Right renal pelvis (tissue), 4 donors: ENCODE data around the gene INPP5J. TPM values are rescaled to one million over a fixed set of nuclear protein-coding genes. Genes with fewer than 3 reads are reported as not detected.

ENCODE experiments used
- DNase-seq, 4 donors: peaks; one replicate each; pipeline ENCODE4 v3.0.0-alpha.2; 2013; ENCODE audit warnings: low read depth in 4 of 4, low spot score in 3 of 4, missing footprints in 1 of 4
- polyA plus RNA-seq, 4 donors: library from polyadenylated mRNA; unstranded; fragments of 120-200 nt; gene quantifications; one replicate each; pipeline ENCODE4 v1.2.1, GENCODE V29; 2013; ENCODE audit not compliant: insufficient read length in 4 of 4

INPP5J gene
- polyA plus RNA-seq, 4 donors = 4.3 to 4.6 (median 4.6) TPM

DNA sequence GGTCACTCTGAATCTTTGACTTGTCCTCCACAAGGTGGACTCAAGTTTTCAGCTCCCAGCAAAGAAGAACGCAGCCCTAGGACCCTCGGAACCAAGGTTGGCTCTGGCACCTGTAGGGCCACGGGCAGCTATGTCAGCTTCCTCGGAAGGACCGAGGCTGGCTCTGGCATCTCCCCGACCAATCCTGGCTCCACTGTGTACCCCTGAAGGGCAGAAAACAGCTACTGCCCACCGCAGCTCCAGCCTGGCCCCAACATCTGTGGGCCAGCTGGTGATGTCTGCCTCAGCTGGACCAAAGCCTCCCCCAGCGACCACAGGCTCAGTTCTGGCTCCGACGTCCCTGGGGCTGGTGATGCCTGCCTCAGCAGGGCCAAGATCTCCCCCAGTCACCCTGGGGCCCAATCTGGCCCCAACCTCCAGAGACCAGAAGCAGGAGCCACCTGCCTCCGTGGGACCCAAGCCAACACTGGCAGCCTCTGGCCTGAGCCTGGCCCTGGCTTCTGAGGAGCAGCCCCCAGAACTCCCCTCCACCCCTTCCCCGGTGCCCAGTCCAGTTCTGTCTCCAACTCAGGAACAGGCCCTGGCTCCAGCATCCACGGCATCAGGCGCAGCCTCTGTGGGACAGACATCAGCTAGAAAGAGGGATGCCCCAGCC is 2.2 kb downstream of the INPP5J start:
- no peak for DNase-seq

DNA sequence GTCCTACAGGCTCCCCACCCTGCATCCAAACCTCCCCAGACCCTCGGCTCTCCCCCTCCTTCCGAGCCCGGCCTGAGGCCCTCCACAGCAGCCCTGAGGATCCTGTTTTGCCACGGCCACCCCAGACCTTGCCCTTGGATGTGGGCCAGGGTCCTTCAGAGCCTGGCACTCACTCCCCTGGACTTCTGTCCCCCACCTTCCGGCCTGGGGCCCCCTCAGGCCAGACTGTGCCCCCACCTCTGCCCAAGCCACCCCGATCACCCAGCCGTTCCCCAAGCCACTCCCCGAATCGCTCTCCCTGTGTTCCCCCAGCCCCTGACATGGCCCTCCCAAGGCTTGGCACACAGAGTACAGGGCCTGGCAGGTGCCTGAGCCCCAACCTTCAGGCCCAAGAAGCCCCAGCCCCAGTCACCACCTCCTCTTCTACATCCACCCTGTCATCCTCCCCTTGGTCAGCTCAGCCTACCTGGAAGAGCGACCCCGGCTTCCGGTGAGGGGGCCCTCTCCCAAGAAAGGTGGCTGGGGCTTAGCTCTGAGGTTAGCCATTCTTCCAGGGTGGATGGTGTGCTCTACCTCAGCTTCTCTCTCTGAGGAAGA is 2.9 kb downstream of the INPP5J start:
- no peak for DNase-seq

DNA sequence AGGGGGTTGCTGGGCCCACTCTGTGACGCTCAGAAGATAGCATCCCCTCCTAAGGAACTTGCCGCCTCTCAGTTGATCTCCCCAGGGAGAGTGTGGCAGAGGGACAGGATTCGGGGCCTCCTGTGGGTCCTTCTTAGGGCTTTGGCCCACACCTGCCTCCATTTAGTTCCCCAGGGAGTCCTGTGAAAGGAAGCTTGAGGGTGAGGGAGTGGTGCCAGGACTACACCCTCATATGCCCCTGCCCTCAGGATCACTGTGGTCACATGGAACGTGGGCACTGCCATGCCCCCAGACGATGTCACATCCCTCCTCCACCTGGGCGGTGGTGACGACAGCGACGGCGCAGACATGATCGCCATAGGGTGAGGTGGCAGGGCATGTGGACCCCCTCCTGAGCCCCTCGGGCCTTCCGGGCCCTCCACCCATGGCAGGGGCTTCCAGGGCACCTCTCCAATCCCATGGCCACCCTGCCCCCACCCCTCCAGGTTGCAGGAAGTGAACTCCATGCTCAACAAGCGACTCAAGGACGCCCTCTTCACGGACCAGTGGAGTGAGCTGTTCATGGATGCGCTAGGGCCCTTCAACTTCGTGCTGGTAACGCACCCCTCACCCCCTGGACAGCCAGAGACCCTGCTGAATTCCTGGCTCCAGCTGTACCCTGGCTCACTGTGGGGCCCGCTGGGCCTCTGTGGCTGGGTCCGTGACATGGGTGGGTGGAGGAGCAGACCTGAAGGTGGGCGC is 3.5 kb downstream of the INPP5J start:
- DNase-seq = no peak

DNA sequence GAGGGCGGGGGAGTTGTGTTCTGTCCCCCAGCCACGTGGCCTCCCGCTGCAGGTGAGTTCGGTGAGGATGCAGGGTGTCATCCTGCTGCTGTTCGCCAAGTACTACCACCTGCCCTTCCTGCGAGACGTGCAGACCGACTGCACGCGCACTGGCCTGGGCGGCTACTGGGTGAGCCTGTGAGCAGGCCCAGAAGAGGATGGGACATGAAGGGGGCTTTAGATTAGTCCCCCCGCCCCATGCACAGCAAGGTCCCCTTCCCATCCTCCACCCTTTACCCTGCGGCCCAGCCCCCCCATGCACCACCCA is 4.1 kb downstream of the INPP5J start:
- DNase-seq = no peak

DNA sequence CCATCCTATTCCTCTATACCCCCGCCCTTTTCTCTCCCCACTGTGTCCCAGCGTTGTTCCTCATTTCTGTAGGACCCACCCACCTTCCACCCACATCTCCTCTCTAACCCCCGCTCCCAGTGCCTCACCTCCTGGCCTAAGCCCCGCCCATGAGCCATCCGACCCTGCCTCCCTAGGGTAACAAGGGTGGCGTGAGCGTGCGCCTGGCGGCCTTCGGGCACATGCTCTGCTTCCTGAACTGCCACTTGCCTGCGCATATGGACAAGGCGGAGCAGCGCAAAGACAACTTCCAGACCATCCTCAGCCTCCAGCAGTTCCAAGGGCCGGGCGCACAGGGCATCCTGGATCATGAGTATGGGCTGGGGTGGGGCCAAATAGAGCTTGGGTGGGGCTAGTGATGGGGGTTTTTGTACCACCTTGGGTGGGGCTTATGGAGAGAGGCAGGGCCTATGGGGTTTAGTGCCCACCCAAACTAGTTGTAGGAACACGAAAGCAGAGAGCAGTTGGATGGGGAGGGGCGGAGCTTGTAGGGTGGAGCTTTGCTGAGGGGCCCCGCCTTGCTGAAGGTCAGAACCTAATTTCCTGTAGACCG is 4.5 kb downstream of the INPP5J start:
- no peak for DNase-seq

DNA sequence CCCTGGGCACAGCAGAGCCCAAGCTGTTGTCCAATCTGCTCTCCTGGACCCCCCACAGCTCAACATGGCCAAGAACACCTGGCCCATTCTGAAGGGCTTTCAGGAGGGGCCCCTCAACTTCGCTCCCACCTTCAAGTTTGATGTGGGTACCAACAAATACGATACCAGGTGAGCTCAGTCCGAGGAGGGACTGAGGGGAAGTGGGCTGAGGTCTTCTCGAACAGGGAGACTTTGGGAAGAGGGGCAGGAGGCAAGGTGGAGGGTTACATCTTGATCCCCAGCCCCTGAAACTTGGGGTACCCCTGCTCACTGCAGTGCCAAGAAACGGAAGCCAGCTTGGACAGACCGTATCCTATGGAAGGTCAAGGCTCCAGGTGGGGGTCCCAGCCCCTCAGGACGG is 5.4 kb downstream of the INPP5J start:
- no peak for DNase-seq

DNA sequence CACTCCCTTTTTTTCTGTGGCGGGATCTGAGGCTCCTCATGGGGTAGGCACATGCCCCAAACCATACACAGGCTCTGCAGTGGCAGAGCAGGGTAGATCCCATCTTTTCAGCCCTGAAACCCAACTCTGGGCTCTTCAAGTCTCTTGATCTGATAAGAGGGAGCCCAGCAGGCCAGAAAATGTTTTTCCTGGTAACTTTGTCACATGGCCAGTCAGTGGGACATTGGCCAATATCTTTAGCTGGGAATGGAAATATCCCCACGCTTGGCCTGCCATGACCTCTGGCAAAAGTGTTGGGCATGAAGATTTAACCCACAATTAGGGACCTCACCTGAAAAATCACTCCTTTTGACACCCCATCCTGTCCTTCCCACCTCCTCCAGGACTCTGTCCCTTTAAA is 8.1 kb downstream of the INPP5J start:
- no peak for DNase-seq

DNA sequence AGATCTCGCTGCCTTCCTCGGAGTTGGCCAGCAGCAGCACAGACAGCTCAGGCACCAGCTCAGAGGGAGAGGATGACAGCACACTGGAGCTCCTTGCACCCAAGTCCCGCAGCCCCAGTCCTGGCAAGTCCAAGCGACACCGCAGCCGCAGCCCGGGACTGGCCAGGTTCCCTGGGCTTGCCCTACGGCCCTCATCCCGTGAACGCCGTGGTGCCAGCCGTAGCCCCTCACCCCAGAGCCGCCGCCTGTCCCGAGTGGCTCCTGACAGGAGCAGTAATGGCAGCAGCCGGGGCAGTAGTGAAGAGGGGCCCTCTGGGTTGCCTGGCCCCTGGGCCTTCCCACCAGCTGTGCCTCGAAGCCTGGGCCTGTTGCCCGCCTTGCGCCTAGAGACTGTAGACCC is 11.1 kb downstream of the INPP5J start:
- no peak for DNase-seq

DNA sequence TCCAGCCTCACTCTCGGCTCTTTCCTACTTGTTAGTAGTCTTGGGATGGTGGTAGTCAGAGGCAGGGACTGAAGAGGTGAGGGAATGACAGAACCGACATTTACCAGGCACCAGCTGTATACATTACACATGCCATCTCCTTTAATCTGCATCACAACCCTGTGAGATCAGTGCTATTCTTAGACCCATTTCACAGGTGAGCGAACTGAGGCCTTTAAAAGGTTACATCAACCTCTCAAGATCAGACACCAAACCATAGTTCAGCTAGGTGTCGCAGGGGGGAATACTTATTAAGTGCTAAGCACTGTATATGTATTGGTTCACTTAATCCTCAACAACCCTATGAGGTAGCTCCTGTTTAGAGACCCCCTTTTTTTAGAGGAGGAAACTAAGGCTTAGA is 11.9 kb downstream of the INPP5J start:
- no peak for DNase-seq

DNA sequence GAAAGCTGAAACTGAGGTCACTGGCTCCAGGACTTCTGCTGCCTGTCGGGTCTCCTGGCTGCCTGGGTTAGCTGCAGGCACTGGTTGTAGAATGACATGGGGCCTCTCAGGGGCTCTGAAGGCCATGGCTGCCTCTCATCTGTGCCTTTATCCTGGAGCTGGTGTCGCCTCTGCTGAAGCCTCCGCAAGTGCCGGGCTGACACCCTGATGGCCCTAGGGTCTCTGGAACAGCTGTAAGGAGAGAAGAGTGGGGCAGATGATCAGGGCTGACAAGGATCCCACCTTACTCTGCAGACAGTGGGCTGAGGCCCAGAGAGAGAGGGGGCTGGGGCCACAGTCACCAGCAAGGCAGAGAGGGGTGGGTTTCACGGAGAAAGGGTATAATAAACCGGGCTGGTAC is 12.9 kb downstream of the INPP5J start:
- DNase-seq = no peak

DNA sequence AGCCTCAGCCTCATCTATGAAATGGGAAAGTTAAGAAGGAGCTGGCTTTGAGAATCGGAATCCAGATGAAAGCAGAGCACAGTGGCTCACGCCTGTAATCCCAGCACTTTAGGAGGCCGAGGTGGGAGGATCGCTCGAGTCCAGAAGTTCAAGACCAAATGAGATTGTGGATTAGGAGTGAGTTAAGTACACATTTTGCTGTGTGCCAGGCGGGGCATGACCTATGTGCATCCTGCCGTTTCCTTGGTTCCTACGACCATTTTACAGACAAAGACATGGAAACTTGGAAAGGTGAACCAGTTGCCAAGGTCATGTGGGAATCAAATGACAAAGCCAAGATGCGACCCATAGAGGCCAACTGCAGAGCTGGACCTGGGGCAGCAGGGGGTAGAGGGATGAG is 13.4 kb downstream of the INPP5J start:
- no peak for DNase-seq

DNA sequence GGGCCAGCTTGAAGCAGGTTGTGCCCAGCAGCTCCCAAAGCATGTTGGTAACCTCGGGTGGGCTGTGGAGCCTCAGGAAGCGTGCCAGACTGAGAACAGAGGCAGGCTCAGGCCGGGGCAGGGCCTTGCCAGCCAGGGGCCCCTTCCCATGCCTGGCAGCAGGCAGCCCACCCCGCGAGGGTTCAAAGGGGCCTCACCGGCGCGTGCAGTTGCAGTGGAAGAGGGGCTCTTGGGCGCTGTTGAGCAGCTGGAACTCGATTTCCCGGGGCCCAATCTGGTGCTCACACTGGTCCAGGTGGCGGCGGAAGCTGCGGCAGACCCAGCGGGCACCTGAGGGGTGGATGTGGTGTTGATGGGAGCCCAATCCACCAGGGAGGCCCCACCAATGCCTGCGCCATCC is 13.9 kb downstream of the INPP5J start:
- no peak for DNase-seq

DNA sequence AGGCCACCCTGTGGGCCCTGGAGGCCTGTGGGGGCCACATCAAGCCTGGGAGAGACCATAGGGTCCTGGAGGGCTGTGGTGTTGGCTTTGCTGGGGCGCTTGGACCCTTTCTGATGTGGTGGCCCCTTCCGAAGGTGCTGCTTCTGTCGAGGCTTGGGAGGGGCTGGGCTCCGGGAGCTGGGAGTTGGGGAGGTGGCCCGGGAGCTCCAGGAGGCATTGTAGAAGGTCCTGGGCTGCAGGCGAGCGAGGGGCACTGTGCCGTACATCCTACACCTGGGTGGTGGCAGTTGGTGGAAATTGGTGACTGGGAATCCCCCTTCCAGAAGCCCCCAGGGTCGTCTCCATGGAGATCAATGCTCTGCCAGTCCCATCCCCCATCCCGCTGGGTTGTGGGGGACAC is 15.0 kb downstream of the INPP5J start:
- DNase-seq = no peak

DNA sequence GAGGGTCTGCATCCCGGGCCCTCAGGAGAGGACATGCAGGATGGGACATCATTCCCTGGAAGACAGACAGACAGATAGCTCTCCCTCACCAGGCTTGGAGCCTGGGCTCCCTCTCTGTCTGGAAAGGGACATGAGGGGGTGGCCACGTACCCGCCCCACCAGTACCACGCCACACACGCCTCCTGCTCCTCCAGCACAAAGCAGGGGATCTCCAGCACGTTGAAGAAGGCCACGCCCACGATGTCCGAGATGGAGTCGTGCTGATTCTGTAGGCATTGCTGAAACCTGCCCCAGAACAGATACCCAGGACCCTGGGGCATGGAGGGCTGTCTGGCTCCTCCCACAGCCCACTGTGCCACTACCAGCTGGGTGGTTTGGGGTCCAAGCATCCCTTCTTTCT is 15.4 kb downstream of the INPP5J start:
- no peak for DNase-seq

DNA sequence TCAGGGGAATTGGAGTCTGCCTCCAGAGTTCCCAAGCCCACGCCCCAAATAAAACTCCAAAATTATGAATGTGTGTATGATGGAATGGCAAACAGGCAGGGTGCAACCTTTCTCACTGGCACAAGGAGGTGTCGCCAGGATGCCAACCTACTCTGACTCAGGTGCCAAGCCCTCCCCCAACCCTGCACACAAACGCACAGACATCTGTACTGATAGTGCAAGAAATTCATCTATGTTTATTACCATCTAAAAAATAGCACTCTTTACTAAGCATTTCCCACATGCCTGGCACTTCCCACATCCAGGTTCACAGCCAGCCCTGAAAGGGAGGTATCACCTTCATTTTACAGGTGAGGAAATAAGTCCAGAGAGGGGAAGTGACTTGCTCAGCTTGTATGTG is 16.3 kb downstream of the INPP5J start:
- no peak for DNase-seq

DNA sequence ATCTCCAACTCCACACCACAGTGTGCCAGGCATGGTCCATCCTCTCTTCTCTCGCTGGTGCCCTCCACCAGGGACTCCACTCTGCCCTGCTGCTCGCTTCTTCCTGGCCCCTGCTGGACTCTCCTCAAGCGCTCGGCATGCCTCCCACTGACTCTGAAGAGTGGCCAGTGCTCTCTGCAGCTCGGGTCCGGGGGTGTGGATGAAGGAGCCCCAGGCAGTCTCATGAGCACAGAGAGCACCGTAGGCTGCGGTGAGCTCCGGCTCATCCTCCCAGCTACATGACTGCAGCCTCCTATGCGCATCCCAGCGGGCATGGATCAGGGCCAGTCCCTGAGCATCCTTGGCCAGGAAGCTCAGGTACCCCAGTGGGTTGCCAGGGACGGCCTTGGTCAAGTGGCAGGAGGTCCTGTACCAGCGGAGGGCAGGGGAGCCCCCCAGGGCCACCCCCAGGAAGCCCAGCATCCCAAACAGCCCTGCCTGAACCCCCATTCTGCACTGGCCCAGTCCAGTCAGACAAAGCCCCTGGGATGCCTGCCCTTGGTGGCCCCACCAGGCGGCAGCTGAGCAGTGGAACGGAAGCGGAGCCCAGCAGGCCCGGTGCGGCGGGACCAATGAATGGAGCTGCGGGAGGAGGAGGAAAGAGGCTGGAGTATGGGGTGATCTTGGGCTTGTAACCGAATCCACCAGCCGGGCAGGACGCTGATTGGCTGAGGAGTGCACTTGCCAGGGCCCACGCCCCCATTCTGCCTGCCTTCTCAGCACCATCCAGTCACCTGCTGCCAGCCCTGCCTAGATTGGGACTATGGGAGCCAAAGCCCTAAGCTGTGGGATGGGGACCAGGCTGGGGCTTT is 17.3 kb downstream of the INPP5J start, which contains the start of gene PLA2G3:
Gene PLA2G3 (minus strand): TSS at position 643 of the 851 bp plus-strand sequence. CDS start 154 bp downstream, at position 489.
- DNase-seq = no peak

DNA sequence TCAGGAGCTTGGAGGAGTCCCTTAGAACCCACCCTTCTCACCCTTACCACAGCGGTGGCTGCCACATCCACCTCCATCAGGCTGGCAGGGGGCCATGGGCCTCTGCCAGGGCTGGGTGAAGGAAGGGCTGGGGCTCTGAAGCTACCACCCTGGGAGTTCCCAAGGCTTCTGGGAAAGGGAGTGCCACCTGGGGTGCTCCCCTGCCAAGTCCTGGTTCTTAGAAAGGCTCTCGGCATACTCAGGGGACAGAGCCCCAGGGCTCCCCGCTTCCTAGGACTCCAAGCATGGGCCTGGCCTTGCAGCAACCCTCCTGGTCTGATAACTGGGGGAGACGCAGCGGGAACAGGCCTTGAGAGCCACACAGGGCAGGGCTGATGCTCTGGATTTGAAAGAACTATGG is 18.0 kb downstream of the INPP5J start:
- no peak for DNase-seq

DNA sequence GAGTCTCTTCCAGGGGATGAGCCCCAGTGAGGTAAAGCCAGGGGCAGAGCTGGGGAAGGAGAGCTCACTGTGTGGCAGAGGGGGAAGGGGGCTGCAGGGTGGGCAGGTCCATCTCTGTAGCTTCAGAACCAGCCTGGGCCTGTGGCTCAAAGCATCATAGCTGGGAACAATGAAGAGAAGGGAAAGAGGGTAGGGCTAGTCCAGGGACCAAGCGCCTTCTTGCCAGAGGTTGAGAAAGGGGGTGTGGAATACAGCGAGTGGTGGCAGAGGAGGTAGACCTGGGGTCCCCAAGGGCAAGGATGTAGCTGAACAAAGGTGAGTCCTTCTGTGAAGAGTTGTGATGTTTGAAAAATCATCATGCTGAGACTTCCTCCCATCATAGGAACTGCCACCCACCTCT is 18.8 kb downstream of the INPP5J start:
- no peak for DNase-seq

DNA sequence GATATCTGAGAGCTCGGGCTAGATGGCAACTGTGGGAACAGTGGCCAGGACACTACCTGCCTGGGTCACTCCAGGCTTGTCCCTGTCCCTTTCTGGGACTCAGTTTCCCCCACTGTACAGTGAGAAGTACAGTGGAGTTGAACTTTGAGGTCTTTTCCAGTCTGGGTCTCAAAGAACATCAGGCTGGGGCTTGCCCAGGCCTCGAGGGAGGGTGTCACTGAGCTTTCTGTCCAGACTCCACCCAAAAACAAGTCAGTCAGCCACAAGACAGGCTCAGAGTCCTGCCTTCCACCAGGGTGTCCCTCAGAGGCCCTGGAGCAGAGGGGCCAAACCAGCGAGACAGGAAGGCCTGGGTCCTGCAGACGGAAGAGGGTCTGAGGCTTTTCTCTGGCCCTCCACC is 19.5 kb downstream of the INPP5J start:
- no peak for DNase-seq

DNA sequence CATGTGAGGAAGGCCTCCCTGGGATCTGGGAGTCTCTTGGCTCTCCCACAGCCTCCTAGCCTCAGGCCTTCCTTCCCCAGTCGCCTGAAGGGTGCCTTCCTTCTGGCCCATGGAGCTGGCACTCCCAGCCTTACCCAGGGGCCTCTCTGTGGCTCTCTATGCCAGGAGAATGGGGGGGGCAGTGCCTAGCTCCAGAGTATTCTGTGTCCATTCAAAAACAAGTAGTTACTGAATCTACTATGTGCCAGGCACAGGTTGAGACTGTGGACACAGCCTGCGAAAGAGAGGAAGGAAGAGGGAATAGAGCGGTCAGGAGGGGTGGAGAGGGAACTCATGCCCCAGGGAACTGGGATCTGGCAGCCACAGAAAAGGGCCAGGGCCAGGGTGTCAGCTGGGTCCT is 20.3 kb downstream of the INPP5J start:
- DNase-seq = no peak

DNA sequence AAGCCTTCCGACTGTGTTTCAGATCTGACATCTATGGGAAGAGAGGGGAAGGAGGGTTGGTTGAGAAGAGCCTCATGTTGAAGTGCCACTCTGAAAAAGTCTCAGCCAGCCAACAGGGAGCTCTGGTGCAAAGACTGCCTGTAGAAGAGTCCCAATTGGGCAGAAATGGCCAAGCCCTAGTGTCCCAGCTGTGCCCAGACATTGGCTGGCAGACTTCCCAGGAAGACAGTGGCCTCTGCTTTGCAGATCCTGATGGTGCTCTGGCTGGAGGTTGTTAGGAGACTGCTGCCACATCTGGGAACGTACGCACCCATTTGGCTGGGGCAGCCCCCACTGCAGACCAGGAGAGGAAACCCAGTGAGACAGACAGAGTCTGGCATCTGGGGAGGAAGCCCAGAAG is 20.8 kb downstream of the INPP5J start:
- no peak for DNase-seq
